Gastrocnemius medialis (tissue), 4 donors: Measurements from ENCODE around the gene STRC. TPM values are rescaled to one million over a fixed set of nuclear protein-coding genes. Genes with fewer than 3 reads are reported as not detected.
"Not testable (repeated sequence)": the region's sequence is repeated elsewhere in the genome, so short reads cannot be mapped to it uniquely, and the experiment has no call there.

Experiments
- ATAC-seq, 2 donors: fragments of 150-250 bp; one replicate each; pipeline ENCODE4 v1.9.1; 2016
- DNase-seq, 2 donors: peaks; one replicate each; pipeline ENCODE4 v3.0.0-alpha.2; 2019
- H3K27ac ChIP-seq, 4 donors: fragments of 200-600 bp; sonication (generic); 1 replicate in 1 of 4; 2 replicates in 3 of 4; pipeline ENCODE4 v1.5.1; 2016 to 2018; ENCODE audit warnings: mild to moderate bottlenecking in 2 of 4, moderate library complexity in 1 of 4
- H3K27me3 ChIP-seq, 3 donors: fragments of 200-600 bp; sonication (generic) in 2 of 3; 1 replicate in 1 of 3; 2 replicates in 2 of 3; pipeline versions ENCODE4 v1.5.1 to v1.6.0; 2016 to 2019; ENCODE audit warnings: mild to moderate bottlenecking in 1 of 3, moderate library complexity in 1 of 3
- H3K36me3 ChIP-seq, 2 donors: fragments of 200-600 bp; sonication (generic) in 1 of 2; one replicate each; pipeline ENCODE4 v1.5.1; 2017 to 2018
- H3K4me1 ChIP-seq, 2 donors: fragments of 200-600 bp; sonication (generic) in 1 of 2; one replicate each; pipeline ENCODE4 v1.5.1; 2016 to 2017; ENCODE audit warnings: mild to moderate bottlenecking in 2 of 2
- H3K4me3 ChIP-seq, 4 donors: fragments of 200-600 bp; sonication (generic) in 3 of 4; 1 replicate in 1 of 4; 2 replicates in 3 of 4; pipeline ENCODE4 v1.5.1; 2016 to 2019; ENCODE audit warnings: mild to moderate bottlenecking in 2 of 4
- H3K9me3 ChIP-seq, 3 donors: fragments of 200-600 bp; sonication (generic) in 2 of 3; 1 replicate in 1 of 3; 2 replicates in 2 of 3; pipeline ENCODE4 v1.5.1; 2016 to 2019
- POLR2A ChIP-seq, 2 donors: fragments of 450-650 bp; IDR thresholded peaks; one replicate each; pipeline ENCODE4 v1.6.1; 2017; ENCODE audit warnings: antibody characterized with exemption in 2 of 2, mild to moderate bottlenecking in 2 of 2, moderate library complexity in 2 of 2
- in situ Hi-C, 4 donors: fragments of 200-750 bp; cut with MboI; loops; one replicate each; pipeline versions ENCODE4 v1.15.0 to v1.8.0; 2017; ENCODE audit warnings: low sequenced_read_pairs in 4 of 4
- intact Hi-C: fragments of 100-400 bp; cut with DNase I; formaldehyde crosslinking; loops from one replicate; pipeline ENCODE4 v1.15.1; 2023; ENCODE audit warnings: low total_unique reads
- total RNA-seq, 4 donors: library from RNA; depleted of rRNA; stranded (reverse); fragments of >200 nt; gene quantifications; one replicate each; pipeline versions ENCODE4 v1.1.0 to v1.2.3, GENCODE V29; 2016
- TF ChIP-seq, protein P1 (sequence below), 5 experiments: fragments of 450-650 bp in 3 of 5; fragments of 200-600 bp in 2 of 5; sonication (generic) in 2 of 5; IDR thresholded peaks in 4 of 5; conservative IDR thresholded peaks in 1 of 5; 1 replicate in 4 of 5; 2 replicates in 1 of 5; pipeline ENCODE4 v1.5.1; 2016 to 2019; ENCODE audit warnings: antibody characterized with exemption in 5 of 5, mild to moderate bottlenecking in 3 of 5, moderate library complexity in 3 of 5

Gene STRC
- total RNA-seq: under 1 TPM in 1 of 4 donors, not detected in 3; 0.41 TPM

DNA sequence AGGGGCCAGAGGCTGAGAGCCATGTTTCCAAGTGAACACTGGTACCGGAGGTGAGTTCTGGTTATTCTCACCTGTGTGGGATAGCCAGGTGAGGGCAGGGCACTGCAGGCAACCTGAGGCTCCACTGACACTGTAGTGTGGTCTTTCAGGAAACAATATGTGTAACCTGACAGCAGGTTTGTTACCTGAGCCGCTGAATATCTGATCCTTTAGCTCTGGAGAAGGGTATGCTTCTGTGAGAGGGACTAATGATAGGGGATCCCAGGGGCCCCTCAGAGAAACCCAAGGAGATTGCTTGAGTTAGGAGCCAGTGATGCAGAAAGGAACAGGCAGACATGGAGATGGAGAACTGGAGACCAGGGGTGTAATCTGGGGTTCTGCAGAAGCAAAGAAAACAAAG, at the start of gene STRC:
Gene STRC, minus strand, starts transcription at position 101 of the 400 bp plus-strand sequence. Its CDS starts 78 bp downstream, at position 23.
- in situ Hi-C loops, H3K27ac ChIP-seq, H3K36me3 ChIP-seq, ATAC-seq, H3K4me3 ChIP-seq, DNase-seq, intact Hi-C loops, H3K27me3 ChIP-seq, H3K9me3 ChIP-seq, H3K4me1 ChIP-seq: not testable (repeated sequence)

DNA sequence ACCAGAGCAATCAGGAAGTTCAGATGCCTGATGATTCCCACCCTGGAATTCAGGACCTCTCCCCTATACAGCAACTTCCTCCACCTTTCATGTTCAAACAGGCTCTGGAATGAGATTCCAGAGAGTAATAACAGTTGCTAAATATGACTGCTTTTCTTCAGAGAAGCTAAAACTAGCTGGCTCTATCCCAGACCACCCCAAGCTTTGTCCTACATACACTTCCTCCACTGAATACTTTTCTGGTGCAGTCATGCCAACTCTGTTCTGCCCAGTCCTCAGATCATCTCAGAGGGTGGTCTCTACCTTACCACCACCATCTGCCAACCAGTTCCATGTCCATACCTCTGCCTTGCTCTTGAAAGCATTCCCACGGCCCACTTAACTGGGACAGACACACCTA, 47.6 kb upstream of the STRC start:
- H3K4me1 ChIP-seq, H3K9me3 ChIP-seq, intact Hi-C loops, H3K4me3 ChIP-seq, ATAC-seq, DNase-seq, H3K27me3 ChIP-seq, H3K27ac ChIP-seq, H3K36me3 ChIP-seq, in situ Hi-C loops: not testable (repeated sequence)

DNA sequence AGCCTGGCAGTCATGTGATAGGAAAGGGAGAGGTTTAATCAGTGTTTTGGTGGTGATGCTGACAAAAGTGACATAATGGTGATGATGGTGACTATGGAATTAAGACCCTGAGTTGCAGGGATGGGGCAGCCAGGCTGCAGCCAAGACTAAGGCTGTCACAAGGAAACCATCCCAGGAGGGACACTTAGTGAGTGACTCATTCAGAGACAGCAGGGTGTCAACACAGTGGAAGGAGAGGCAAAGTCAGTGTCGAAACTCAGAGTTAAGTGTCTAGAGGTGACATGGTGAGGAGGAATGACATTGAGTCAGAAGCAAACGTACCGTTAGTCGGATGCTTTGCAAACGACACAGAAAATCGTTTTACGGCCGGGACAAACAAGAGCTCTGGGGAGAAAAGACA, 44.7 kb upstream of the STRC start:
- H3K27ac ChIP-seq, H3K4me3 ChIP-seq, H3K9me3 ChIP-seq, intact Hi-C loops, H3K36me3 ChIP-seq, DNase-seq, H3K27me3 ChIP-seq, in situ Hi-C loops, H3K4me1 ChIP-seq, ATAC-seq: not testable (repeated sequence)

DNA sequence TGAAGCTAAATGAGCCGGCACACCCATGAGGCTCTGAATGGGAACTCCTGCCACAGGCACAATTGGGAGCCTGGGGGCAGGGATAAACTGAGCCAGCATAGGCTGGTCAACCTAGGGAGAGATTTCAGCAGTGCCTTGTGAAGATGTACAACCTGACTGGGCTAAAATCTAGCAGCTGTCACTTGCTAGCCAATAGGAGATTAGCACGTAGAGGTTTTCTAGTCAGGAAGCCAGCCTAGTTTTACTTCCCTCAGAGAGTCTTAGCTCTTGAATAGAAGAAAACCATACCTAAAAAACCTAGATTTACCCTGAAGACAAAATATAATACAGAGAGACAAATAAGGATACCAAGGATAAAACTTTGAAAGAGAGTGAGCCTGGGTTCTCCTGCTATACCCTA, 43.7 kb upstream of the STRC start:
- ATAC-seq, intact Hi-C loops, H3K36me3 ChIP-seq, H3K4me1 ChIP-seq, H3K27me3 ChIP-seq, in situ Hi-C loops, H3K27ac ChIP-seq, DNase-seq, H3K9me3 ChIP-seq, H3K4me3 ChIP-seq: not testable (repeated sequence)

DNA sequence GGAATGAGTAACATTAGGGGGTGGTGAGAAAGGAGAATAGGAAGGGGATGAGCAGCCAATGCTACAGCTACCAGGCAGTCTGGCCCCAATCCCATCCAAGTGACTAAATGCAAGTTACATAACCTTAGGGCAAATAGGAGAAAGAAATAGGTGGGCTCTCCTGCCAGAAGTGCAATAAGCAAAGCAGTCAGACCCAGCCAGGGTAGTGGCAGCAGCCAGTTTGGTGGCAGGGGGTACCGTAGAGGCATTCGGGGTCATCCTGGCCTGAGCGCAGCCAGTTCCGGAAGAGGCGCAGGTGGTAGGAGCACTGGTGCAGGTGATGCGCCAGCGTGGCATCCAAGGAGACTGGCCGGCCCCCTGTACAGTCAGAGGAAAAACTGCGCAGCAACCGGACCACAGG, 41.1 kb upstream of the STRC start:
- H3K4me3 ChIP-seq, H3K27ac ChIP-seq, H3K27me3 ChIP-seq, in situ Hi-C loops, H3K36me3 ChIP-seq, ATAC-seq, DNase-seq, intact Hi-C loops, H3K9me3 ChIP-seq, H3K4me1 ChIP-seq: not testable (repeated sequence)

DNA sequence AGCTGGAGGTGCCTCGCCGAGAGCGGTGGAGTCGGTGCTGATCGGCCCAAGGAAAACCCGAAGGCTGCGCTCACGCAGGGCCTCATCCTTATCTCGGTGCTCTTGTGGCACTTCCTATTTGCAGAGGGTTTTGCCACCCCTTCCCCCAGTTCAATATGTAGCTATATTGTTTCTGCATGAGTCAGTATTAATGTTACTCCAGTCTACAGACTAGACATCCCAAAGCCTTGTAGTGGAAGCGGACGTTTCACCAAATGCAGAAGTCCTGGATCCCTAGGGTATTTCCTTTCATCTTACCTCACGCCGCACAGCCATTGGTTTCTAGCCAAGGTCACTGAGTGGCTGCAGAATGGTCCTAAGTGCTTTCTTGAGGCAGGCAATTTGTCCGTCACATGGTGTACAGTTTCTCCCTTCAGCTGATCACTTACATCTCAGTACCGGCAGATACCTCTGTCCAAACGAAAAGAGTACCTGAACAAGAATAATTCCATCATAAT, 30.9 kb upstream of the STRC start:
- H3K36me3 ChIP-seq, H3K27me3 ChIP-seq, H3K9me3 ChIP-seq, H3K4me1 ChIP-seq, ATAC-seq, H3K27ac ChIP-seq, H3K4me3 ChIP-seq, intact Hi-C loops, in situ Hi-C loops, DNase-seq: not testable (repeated sequence)

DNA sequence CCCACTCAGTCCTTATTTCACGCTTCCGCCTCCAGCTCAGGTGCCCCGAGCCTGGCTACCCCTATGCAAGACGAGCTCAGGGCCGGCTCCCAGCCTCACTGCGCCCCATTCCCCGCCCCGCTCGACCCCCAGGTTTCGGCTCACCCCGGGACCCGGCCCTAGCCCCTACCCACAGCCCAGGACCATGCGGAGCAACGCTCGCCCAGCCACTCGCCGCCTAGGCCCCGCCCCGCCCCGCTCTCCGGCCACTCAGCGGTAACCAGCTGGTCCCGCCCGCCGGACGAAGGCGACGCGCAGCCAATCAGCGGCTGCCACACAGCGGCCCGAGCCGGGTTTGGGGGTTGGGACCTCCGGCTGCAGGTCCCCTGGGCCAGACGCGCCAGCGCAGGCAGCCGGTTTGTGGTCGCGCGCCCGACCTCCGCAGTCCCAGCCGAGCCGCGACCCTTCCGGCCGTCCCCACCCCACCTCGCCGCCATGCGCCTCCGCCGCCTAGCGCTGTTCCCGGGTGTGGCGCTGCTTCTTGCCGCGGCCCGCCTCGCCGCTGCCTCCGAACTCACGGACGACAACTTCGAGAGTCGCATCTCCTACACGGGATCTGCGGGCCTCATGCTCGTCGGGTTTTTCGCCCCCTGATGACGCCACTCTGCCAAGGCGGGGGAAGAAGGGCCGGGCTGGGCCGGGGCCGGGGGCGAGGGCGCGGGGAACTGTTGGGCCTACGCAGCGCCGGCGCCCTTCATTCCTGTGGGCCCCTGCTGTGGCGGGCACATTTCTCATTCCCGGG, 30.2 kb upstream of the STRC start, which contains the start of gene CATSPER2:
Gene CATSPER2, minus strand, starts transcription at position 196 of the 781 bp plus-strand sequence. CDS start 783 bp downstream, outside the sequence.
- no peak for DNase-seq
- in situ Hi-C loops: no loop called here
- intact Hi-C loops: no loop called here
- Histone ChIP-seq H3K4me1 (no peaks in the 10 kb centered on the region), H3K27ac (no peak within 1 kb of the TSS), H3K36me3 (peaks cover 0 to 3% of the 10 kb centered on the region in 2 donors), H3K9me3 (no peaks in the 10 kb centered on the region), H3K4me3 (no peak within 1 kb of the TSS), H3K27me3 (no peaks in the 10 kb centered on the region)
- TF ChIP-seq, protein P1, sequence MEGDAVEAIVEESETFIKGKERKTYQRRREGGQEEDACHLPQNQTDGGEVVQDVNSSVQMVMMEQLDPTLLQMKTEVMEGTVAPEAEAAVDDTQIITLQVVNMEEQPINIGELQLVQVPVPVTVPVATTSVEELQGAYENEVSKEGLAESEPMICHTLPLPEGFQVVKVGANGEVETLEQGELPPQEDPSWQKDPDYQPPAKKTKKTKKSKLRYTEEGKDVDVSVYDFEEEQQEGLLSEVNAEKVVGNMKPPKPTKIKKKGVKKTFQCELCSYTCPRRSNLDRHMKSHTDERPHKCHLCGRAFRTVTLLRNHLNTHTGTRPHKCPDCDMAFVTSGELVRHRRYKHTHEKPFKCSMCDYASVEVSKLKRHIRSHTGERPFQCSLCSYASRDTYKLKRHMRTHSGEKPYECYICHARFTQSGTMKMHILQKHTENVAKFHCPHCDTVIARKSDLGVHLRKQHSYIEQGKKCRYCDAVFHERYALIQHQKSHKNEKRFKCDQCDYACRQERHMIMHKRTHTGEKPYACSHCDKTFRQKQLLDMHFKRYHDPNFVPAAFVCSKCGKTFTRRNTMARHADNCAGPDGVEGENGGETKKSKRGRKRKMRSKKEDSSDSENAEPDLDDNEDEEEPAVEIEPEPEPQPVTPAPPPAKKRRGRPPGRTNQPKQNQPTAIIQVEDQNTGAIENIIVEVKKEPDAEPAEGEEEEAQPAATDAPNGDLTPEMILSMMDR (IDR thresholded peaks at IDR 0.05 in 4 of 5, conservative IDR thresholded peaks at IDR 0.05 in 1 of 5): no peak
- no peak for TF ChIP-seq POLR2A (IDR thresholded peaks at IDR 0.05)
- no peak for ATAC-seq

DNA sequence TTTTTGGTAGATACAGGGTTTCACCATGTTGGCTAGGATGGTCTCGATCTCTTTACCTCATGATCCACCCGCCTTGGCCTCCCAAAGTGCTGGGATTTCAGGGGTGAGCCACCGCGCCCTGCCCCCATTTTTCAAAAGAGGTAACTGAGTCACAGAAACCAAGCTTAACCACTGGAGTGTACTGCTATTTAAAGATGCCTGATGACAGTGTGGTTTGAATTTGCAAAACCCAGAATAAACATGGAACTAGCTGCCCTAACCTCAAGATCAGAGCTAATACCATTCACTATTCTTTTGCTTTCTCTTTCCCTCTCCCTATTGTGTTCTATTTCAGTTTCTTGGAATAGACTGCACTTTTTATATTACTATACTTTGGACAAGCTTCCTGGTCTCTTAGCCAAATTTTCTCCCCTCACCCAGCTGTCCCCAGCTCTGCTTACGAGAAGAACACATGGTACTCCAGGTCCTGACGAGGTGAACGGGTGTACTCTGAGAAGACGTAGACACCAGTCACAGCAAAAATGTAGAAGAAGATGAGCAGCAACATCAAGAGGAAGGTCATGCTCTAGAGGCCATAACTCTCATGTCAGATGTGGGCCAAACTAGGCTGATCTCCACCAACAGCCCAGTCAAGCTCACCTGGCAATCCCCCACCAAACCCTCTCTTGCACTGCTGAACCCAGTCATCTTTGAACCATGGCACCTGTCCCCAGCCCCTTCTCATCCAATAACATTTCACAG, 20.0 kb upstream of the STRC start:
- in situ Hi-C loops, H3K4me3 ChIP-seq, H3K9me3 ChIP-seq, ATAC-seq, H3K4me1 ChIP-seq, intact Hi-C loops, H3K27ac ChIP-seq, DNase-seq, H3K27me3 ChIP-seq, H3K36me3 ChIP-seq: not testable (repeated sequence)

DNA sequence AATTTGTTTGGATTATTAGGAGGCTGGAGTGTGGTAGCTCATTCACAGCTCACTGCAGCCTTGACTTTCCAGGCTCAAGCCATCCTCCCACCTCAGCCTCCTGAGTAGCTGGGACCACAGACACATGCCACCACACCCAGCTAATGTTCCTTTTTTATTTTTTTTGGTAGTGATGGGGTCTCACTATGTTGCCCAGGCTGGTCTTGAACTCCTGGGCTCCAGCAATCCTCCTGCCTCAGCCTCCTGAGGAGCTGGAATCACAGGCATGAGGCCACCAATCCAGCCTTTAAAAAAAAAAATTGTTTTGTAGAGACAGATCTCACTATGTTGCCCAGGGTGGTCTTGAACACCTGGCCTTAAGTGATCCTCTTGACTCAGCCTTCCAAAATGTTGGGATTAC, 8.3 kb upstream of the STRC start:
- in situ Hi-C loops, DNase-seq, H3K9me3 ChIP-seq, H3K27ac ChIP-seq, H3K4me3 ChIP-seq, H3K36me3 ChIP-seq, H3K27me3 ChIP-seq, H3K4me1 ChIP-seq, ATAC-seq, intact Hi-C loops: not testable (repeated sequence)
